GM21423 (cell line): ENCODE results near the gene ZNF827.

Source experiments
- ATAC-seq: cut with Tn5 transposase; IDR thresholded peaks from one replicate; pipeline ENCODE4 v1.9.1; 2021; ENCODE audit warnings: mild to moderate bottlenecking, moderate library complexity; ENCODE audit not compliant: unreplicated experiment

ZNF827 gene

GRCh38 chr4:145890689-145891088 lies 47.9 kb downstream of the ZNF827 start:
- ATAC-seq = no peak

GRCh38 chr4:145888393-145888792 lies 50.2 kb downstream of the ZNF827 start:
- ATAC-seq = no peak

GRCh38 chr4:145887241-145887991 lies 51.2 kb downstream of the ZNF827 start:
- peak; percentile 53 for ATAC-seq

GRCh38 chr4:145886871-145887240 lies 51.8 kb downstream of the ZNF827 start:
- no peak for ATAC-seq

GRCh38 chr4:145885666-145886065 lies 53.0 kb downstream of the ZNF827 start:
- ATAC-seq = no peak

GRCh38 chr4:145884775-145885174 lies 53.8 kb downstream of the ZNF827 start:
- ATAC-seq = no peak

GRCh38 chr4:145883101-145883694 lies 55.4 kb downstream of the ZNF827 start:
- ATAC-seq = no peak

GRCh38 chr4:145882604-145883003 lies 56.0 kb downstream of the ZNF827 start:
- ATAC-seq = no peak

GRCh38 chr4:145881989-145882388 lies 56.6 kb downstream of the ZNF827 start:
- ATAC-seq = peak; percentile 59

- peak; percentile 67 for ATAC-seq
These were observed 57.0 kb downstream of the ZNF827 start for GRCh38 chr4:145881576-145881975.

- ATAC-seq = no peak
These were observed 58.2 kb downstream of the ZNF827 start for GRCh38 chr4:145880355-145880960.

- ATAC-seq = no peak
These were observed 59.0 kb downstream of the ZNF827 start for GRCh38 chr4:145879598-145879997.

GRCh38 chr4:145878501-145879435 lies 59.9 kb downstream of the ZNF827 start:
- no peak for ATAC-seq

GRCh38 chr4:145876531-145877180 lies 62.0 kb downstream of the ZNF827 start:
- ATAC-seq = no peak

GRCh38 chr4:145873901-145874300 lies 64.7 kb downstream of the ZNF827 start:
- ATAC-seq = no peak

- ATAC-seq = no peak
These were observed 67.4 kb downstream of the ZNF827 start for GRCh38 chr4:145871209-145871608.

- peak; percentile 44 for ATAC-seq
These were observed 68.2 kb downstream of the ZNF827 start for GRCh38 chr4:145870155-145871020.

GRCh38 chr4:145868637-145869409 lies 69.8 kb downstream of the ZNF827 start:
- peak; percentile 53 for ATAC-seq

- ATAC-seq = no peak
These were observed 71.2 kb downstream of the ZNF827 start for GRCh38 chr4:145867406-145867805.
